Astrocyte (in vitro differentiated cells and primary cell): Measurements from ENCODE around the gene DENND4B.

Source experiments
- CTCF ChIP-seq: IDR thresholded peaks from 2 replicates; pipeline ENCODE4 v1.5.1; 2011; ENCODE audit warnings: low read depth, mild to moderate bottlenecking, inconsistent platforms, low read length, moderate library complexity; ENCODE audit not compliant: insufficient read depth
- EZH2 ChIP-seq: IDR thresholded peaks from 2 replicates; pipeline ENCODE4 v1.6.1; 2012; ENCODE audit warnings: mild to moderate bottlenecking, low read length, inconsistent platforms; ENCODE audit not compliant: insufficient read depth

GRCh38 chr1:153921080-153921802, 25.3 kb downstream of the DENND4B start:
- no peak for TF ChIP-seq CTCF
- TF ChIP-seq EZH2, result no peak
